ENCODE data around the gene EIF4A3.

DNA sequence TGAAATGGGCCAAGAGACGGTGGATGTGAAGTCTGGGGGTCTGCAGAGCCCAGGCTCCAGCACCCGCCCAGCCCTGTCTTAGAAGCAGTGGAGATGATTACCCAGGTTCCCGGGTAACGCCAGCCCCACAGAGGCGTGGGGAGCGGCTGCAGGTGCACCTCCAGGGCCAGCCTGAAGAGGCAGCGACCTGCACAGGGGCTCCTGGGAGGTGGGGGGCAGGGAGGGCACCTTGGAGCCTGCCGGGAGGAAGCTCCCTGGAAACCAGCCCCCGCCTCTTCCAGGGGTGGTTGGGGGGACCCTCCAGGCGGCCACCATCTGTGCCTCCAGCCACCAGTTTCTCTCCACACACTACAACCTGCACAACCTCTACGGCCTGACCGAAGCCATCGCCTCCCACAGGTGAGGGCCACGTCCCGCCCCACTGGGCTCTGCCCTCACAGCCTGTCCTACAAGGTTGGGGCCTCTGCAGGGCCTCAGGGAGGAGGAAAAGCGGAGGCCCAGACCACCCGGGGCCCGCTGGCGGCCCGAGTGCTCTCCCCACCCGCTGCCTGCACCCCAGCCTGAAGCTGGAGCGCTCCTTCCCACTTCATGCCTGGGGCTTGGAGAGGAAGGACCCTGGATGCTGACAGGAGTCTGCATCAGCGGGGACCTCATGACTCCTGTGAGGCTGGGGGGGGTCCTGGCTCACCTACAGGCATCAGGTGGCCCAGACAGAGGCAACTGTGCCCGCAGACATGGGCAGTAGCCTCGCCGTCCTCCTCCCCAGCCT, 35.0 kb downstream of the EIF4A3 start:
- TF ChIP-seq RBM25 (IDR thresholded peaks at IDR 0.05; ENCODE audit: low read depth, low read length, severe bottlenecking) (no peak), TEAD4 (IDR thresholded peaks at IDR 0.05; ENCODE audit: low read length) (no peak), TEAD4 (CRISPR knock-in tag; IDR thresholded peaks at IDR 0.05; ENCODE audit: borderline replicate concordance) (no peak), MLLT1 (IDR thresholded peaks at IDR 0.05) (no peak), SP1 (CRISPR knock-in tag; IDR thresholded peaks at IDR 0.05) (no peak), CTCF (IDR thresholded peaks at IDR 0.05 in 2 of 3, conservative IDR thresholded peaks at IDR 0.05 in 1 of 3; ENCODE audit: insufficient read depth in 2 of 3, low read depth in 1 of 3, low read length in 3 of 3) (no peak), KAT8 (IDR thresholded peaks at IDR 0.05; ENCODE audit: low read depth) (no peak), ZNF253 (CRISPR knock-in tag; conservative IDR thresholded peaks at IDR 0.05) (no peak)
- TF ChIP-seq, protein P1, sequence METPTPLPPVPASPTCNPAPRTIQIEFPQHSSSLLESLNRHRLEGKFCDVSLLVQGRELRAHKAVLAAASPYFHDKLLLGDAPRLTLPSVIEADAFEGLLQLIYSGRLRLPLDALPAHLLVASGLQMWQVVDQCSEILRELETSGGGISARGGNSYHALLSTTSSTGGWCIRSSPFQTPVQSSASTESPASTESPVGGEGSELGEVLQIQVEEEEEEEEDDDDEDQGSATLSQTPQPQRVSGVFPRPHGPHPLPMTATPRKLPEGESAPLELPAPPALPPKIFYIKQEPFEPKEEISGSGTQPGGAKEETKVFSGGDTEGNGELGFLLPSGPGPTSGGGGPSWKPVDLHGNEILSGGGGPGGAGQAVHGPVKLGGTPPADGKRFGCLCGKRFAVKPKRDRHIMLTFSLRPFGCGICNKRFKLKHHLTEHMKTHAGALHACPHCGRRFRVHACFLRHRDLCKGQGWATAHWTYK (CRISPR knock-in tag; IDR thresholded peaks at IDR 0.05) = no peak
- TF ChIP-seq, protein P2, sequence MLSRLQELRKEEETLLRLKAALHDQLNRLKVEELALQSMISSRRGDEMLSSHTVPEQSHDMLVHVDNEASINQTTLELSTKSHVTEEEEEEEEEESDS (CRISPR knock-in tag; IDR thresholded peaks at IDR 0.05) = no peak
